ENCODE data around the gene FBXO2. TPM values are rescaled to one million over a fixed set of nuclear protein-coding genes. Genes with fewer than 3 reads are reported as not detected.

The FBXO2 gene
- total and polyA plus RNA-seq, 10 of the 15 experiments (the other 5 are each of a cell fraction or from before 2014, with no cell fraction given): 0.06 to 0.41 (median 0.18) TPM; not detected in 4

- TF ChIP-seq, protein P1, sequence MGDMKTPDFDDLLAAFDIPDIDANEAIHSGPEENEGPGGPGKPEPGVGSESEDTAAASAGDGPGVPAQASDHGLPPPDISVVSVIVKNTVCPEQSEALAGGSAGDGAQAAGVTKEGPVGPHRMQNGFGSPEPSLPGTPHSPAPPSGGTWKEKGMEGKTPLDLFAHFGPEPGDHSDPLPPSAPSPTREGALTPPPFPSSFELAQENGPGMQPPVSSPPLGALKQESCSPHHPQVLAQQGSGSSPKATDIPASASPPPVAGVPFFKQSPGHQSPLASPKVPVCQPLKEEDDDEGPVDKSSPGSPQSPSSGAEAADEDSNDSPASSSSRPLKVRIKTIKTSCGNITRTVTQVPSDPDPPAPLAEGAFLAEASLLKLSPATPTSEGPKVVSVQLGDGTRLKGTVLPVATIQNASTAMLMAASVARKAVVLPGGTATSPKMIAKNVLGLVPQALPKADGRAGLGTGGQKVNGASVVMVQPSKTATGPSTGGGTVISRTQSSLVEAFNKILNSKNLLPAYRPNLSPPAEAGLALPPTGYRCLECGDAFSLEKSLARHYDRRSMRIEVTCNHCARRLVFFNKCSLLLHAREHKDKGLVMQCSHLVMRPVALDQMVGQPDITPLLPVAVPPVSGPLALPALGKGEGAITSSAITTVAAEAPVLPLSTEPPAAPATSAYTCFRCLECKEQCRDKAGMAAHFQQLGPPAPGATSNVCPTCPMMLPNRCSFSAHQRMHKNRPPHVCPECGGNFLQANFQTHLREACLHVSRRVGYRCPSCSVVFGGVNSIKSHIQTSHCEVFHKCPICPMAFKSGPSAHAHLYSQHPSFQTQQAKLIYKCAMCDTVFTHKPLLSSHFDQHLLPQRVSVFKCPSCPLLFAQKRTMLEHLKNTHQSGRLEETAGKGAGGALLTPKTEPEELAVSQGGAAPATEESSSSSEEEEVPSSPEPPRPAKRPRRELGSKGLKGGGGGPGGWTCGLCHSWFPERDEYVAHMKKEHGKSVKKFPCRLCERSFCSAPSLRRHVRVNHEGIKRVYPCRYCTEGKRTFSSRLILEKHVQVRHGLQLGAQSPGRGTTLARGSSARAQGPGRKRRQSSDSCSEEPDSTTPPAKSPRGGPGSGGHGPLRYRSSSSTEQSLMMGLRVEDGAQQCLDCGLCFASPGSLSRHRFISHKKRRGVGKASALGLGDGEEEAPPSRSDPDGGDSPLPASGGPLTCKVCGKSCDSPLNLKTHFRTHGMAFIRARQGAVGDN (IDR thresholded peaks at IDR 0.05): no peak
- TF ChIP-seq FOXM1 (IDR thresholded peaks at IDR 0.05; ENCODE audit: low read depth, low read length): no peak
- TF ChIP-seq EED (IDR thresholded peaks at IDR 0.05; ENCODE audit: low read depth): no peak
Measured at GRCh38 chr1:11668516-11668915, 14.3 kb upstream of the FBXO2 start (continued).

- in situ Hi-C loops (cut with MboI) (no loop called here), intact Hi-C loops (cut with micrococcal nuclease; ENCODE audit: unreplicated experiment) (no loop called here)
- 2% methylated on average over 29 of the region's 66 CpGs for WGBS (ENCODE audit: insufficient coverage, insufficient replicate concordance, low lambda C conversion rate, missing lambda C conversion rate)
- TF ChIP-seq BHLHE40 (IDR thresholded peaks at IDR 0.05; ENCODE audit: borderline replicate concordance in 1 of 2, low read depth in 2 of 2, low read length in 1 of 2) (peak in 1 of 2 experiments; percentile 68; a peak in 2 of 4 replicates), NR2F1 (conservative IDR thresholded peaks at IDR 0.05) (0 out of 2 replicates have a peak, but pooled peaks have one; percentile 25), NRF1 (conservative IDR thresholded peaks at IDR 0.05; ENCODE audit: low read depth, low read length) (no peak), IKZF2 (IDR thresholded peaks at IDR 0.05) (0 out of 4 replicates have a peak, but pooled peaks of 1 of the 2 experiments have one; percentile 12)
- TF ChIP-seq, protein P2, sequence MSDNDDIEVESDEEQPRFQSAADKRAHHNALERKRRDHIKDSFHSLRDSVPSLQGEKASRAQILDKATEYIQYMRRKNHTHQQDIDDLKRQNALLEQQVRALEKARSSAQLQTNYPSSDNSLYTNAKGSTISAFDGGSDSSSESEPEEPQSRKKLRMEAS (IDR thresholded peaks at IDR 0.05; ENCODE audit: low read depth, low read length): no peak
- SMC1A ChIA-PET (ENCODE audit: uncharacterized antibody, unreplicated experiment): interaction anchor here (0.8 to 3.1 kb wide), 9 partner anchors 8 to 303 kb away, joined by 3 to 17 read pairs (median 3); partner anchors contain the start of gene AGTRAP
- Histone ChIP-seq H3K27ac (ENCODE audit: control insufficient read depth, insufficient read depth) (peak overlapping the region; percentile 63), H3K9ac (ENCODE audit: control insufficient read depth, insufficient read depth, low read length) (peak overlapping the region; percentile 75), H3K4me2 (ENCODE audit: control insufficient read depth, insufficient read depth) (peak overlapping the region; percentile 92), H4K20me1 (ENCODE audit: control insufficient read depth, insufficient read depth) (no peaks in the 10 kb centered on the region), H3K9me3 (replicated peaks; ENCODE audit: control insufficient read depth, insufficient read depth, low read length) (no peaks in the 10 kb centered on the region), H3K27me3 (replicated peaks in 1 of 2; ENCODE audit: control insufficient read depth in 2 of 2, insufficient read depth in 2 of 2, low read length in 1 of 2) (no peaks in the 10 kb centered on the region), H3K36me3 (ENCODE audit: control insufficient read depth in 2 of 2, insufficient read depth in 2 of 2, low read length in 1 of 2) (peaks cover 0 to 3% of the 10 kb centered on the region in 2 experiments; a peak in 3 of 4 replicates), H3K4me1 (ENCODE audit: control insufficient read depth, insufficient read depth, low read length) (peaks cover 5% of the 10 kb centered on the region), H3K79me2 (ENCODE audit: control insufficient read depth, insufficient read depth, low read length) (peaks cover 2% of the 10 kb centered on the region; the same call in 1 of the 2 replicates), H3K4me3 (peak overlapping the region; percentile 91), H2AFZ (ENCODE audit: control insufficient read depth, low read depth, low read length) (peak overlapping the region; percentile 79)
- POLR2A ChIA-PET: interaction anchor here (0.6 to 1.9 kb wide), 6 partner anchors 17 to 563 kb away, joined by 3 to 14 read pairs (median 4); partner anchors contain the start of gene MAD2L2
- ATAC-seq: peak; percentile 72
- FAIRE-seq: peak; percentile 72
- DNase-seq (ENCODE audit: low read depth, low spot score): no peak
- CTCF ChIA-PET: interaction anchor here (0.5 to 3.6 kb wide), 28 partner anchors 9 to 627 kb away, joined by 3 to 34 read pairs (median 4); partner anchors contain the start of genes AGTRAP, FBXO2, FBXO44 and MAD2L2
- TSS peak; percentile 56 for BruUV-seq (replicated peaks)
- RAD21 ChIA-PET (ENCODE audit: unreplicated experiment): interaction anchor here (0.6 to 3.1 kb wide), 17 partner anchors 8 to 754 kb away, joined by 3 to 28 read pairs (median 4); partner anchors contain the start of genes CLCN6, FBXO2, FBXO44 and MAD2L2
Measured at GRCh38 chr1:11664336-11665065, 10.3 kb upstream of the FBXO2 start.

Measured in GM12878 (cell line).